HG03159 (cell line): Measurements from ENCODE around the gene SWAP70.
"Not testable (repeated sequence)": the region's sequence is repeated elsewhere in the genome, so short reads cannot be mapped to it uniquely, and the experiment has no call there.

ENCODE experiments used
- ATAC-seq: cut with Tn5 transposase; IDR thresholded peaks from one replicate; pipeline ENCODE4 v1.9.1; 2021; ENCODE audit warnings: mild to moderate bottlenecking, moderate library complexity; ENCODE audit not compliant: unreplicated experiment

Gene SWAP70

DNA sequence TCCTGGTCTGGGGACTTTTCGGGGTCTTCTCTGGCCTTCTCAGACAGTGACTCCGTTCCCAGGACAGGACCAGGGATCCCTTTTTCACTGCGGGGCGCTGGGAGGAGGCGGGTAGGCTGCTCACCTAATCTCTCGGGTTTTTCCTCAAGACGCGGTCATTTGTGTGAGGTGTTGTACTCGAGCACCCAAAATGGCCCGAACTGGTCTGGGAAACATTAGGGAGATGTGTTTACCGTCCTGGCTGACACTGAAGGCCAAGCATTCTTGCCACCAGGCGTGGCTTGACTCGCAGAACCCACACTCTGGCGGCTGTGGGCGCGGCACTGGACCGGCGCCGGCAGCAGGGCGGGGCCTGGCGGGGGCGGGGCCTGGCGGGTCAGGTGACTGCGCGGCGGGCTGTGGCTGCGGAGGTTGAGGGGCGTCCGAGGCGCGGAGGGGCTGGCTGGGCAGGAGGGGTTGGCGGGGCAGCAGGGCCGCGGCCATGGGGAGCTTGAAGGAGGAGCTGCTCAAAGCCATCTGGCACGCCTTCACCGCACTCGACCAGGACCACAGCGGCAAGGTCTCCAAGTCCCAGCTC lies at the start of gene SWAP70:
Gene SWAP70 (plus strand): TSS at position 379 of the 577 bp plus-strand sequence. CDS start 103 bp downstream, at position 482.
- peak; percentile 82 for ATAC-seq

DNA sequence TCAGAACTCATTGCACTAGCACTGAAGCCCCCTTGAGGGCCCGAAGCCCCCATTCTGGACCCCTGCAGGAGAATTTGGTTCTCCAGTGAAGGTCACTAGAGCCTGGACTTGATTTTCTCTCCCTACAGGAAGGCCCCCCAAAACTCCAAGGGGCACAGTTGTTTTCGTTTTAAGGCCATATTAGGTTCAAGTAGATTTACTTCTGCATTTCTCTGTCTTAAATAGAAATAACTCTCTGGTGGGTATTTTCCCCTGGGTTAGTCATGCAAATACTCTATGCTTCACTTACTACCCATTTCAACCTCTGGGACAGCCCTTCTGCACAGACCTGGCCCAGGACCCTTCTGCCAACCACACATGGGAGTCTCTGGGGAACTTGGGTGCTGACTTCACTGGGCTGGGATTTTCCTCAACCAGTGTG lies 48.8 kb upstream of the SWAP70 start:
- ATAC-seq: peak; percentile 48

DNA sequence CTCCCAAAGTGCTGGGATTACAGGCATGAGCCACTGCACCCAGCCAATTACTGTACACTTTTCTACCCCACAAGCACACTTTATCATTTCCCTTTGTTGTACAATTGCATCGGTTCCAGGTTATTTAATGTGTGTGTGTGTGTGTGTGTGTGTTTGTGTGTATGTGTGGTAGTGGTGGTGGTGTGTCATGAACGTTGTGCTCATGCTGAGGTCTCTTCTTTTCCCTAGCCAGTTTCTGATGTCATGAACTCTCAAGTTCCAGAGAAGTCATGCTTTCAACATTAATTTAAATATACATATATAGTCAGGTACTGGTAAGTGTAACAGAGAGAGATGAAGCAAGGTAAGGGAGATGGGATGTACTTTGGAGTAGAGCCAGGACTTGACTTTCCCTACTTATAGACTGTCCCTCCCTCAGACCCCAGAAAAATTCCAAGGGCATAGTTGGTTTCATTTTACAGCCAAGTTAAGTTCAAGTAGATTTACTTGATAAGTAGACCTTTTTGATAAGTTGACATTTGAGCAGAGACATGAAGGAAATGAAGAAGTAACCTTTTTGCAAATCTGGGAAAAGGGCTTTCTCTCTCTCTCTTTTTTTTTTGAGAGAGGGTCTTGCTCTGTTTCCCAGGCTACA lies 47.7 kb upstream of the SWAP70 start:
- no peak for ATAC-seq

DNA sequence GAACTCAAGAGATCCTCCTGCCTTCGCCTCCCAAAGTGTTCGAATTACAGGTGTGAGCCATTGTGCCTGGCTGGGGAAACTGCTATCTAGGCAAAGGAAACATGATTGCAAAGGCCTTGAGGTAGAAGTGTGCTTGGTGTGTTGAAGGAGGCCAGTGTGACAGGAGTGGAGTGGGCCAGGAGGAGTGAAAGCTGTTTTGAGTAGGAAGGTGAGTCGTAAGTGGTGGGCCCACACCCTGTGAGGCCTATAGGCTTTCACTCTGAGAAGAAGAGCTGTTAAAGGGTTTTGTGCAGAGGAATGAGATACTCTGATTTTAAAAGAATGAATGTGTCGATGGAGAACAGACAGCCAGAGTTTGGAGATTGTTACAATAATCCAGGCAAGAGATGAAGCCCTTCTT lies 47.0 kb upstream of the SWAP70 start:
- no peak for ATAC-seq

DNA sequence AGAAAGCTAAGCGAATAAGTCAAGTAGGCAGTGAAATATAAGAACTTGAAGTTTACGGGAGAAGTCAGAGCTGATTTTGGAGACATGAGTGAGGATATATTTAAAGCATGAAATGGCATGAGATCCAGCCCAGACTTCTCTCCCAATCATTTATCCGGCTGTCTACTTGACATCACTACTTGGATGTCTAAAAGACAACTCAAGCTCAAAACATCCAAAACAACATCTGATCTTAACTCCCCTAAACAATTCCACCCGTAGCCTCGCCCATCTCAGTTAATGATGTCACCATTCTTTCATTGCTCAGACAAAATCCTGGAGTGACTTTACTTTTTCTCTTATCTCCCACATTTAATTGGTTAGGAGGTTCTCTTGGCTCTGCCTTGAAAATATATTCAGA lies 45.9 kb upstream of the SWAP70 start:
- no peak for ATAC-seq

DNA sequence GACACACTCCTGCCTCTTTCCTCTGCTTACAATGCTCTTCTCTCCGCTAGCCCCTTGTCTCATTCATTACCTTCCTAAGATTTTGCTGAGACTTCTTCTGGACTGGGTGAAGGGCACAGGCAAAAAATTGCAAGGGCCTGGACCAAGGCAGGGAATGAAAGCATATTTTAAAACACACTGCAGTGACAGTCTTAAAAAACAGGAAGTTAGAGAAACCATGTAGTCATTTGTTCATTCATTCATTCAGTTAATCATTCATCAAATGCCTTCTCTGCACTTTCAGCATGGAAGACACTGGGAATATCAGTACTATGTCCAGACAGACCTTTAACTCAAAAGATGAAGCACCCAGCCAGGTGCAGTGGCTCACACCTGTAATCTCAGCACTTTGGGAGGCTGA lies 44.9 kb upstream of the SWAP70 start:
- no peak for ATAC-seq

DNA sequence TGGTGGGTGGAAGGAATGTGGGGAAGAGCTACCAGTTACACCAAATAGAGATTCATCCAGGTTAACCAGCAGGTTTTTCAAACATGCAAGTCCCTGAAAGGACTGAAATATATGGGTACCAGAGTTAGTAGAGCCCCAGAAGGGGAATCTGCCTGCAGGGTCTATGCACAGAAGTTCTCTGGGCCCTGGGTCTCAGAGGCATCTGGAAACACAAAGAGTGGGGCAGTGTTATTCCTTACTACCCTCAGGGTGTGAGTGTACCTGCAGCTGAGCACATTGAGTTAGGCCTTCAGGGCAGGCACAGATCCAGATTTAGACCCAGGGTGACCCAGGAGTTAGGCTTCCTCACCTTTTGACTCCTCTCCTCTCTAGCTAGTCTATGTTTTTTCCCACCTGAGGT lies 43.9 kb upstream of the SWAP70 start:
- no peak for ATAC-seq

DNA sequence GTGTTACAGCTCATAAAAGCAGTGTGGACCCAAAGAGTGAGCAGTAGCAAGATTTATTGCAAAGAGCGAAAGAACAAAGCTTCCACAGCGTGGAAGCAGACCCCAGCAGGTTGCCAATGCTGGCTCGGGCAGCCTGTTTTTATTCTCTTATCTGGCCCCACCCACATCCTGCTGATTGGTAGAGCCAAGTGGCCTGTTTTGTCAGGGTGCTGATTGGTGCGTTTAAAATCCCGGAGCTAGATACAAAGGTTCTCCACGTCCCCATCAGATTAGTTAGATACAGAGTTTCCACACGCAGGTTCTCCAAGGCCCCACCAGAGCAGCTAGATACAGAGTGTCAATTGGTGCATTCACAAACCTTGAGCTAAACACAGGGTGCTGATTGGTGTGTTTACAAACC lies 41.5 kb upstream of the SWAP70 start:
- ATAC-seq: not testable (repeated sequence)

DNA sequence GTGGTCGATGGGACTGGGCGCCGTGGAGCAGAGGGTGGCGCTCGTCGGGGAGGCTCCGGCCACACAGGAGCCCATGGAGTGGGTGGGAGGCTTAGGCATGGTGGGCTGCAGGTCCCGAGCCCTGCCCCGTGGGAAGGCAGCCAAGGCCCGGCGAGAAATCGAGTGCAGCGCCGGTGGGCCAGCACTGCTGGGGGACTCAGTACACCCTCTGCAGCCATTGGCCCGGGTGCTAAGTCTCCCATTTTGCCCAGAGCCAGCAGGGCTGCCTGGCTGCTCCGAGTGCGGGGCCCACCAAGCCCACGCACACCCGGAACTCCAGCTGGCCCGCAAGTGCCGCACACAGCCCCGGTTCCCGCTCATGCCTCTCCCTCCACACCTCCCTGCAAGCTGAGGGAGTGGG lies 40.8 kb upstream of the SWAP70 start:
- not testable (repeated sequence) for ATAC-seq

DNA sequence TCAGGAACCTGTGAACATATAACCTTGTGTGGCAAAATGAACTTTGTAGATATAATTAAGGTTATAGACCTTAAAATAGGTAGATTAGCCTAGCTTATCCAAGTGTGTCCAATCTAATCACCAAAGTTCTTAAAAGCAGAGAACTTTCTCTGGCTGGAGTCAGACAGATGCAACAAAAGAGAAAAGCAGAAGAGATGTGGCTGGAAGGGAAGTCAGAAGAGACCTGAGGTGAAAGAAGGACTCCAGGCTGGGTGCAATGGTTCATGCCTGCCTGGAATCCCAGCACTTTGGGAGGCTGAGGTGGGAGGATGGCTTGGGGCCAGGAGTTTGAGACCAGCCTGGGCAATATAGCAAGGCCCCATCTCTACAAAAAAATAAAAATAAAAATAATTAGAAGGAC lies 39.4 kb upstream of the SWAP70 start:
- ATAC-seq: no peak

DNA sequence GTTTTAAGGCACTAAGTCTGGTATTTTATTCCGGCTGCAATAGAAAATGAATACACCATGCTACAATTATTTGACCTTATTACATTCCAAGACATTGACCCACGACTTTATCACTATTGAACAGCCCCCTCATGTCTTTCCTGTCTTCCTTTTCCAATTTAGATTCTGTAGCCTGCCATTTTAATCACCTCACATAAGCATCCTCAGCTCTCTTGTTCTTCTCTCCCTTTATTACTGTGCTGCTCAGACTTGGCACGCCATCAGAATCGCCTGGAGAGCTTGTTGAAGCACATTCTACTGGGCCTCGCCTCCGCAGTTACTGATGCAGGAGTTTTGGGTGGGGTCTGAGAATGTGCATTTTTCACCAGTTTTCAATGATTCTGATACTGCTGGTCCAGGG lies 38.7 kb upstream of the SWAP70 start:
- ATAC-seq: no peak

DNA sequence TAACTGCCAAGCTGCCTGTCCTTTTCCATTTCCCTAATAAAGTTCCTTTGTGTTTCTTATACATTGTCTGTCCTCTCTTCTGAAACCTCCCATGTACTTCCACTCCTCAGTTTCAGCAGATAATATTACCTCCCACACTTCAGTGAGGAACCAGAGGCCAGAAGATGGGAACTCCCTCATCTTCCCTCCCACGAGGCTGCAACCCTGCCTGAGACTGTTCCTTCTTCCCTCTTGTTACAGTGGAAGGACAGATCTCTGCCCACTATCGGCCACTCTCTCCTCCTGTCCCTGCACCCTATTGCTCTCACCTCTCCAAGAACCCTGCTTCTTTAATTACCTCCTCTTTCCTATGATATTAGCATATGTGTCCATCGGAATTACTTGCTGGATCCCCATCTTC lies 38.1 kb upstream of the SWAP70 start:
- ATAC-seq: no peak

DNA sequence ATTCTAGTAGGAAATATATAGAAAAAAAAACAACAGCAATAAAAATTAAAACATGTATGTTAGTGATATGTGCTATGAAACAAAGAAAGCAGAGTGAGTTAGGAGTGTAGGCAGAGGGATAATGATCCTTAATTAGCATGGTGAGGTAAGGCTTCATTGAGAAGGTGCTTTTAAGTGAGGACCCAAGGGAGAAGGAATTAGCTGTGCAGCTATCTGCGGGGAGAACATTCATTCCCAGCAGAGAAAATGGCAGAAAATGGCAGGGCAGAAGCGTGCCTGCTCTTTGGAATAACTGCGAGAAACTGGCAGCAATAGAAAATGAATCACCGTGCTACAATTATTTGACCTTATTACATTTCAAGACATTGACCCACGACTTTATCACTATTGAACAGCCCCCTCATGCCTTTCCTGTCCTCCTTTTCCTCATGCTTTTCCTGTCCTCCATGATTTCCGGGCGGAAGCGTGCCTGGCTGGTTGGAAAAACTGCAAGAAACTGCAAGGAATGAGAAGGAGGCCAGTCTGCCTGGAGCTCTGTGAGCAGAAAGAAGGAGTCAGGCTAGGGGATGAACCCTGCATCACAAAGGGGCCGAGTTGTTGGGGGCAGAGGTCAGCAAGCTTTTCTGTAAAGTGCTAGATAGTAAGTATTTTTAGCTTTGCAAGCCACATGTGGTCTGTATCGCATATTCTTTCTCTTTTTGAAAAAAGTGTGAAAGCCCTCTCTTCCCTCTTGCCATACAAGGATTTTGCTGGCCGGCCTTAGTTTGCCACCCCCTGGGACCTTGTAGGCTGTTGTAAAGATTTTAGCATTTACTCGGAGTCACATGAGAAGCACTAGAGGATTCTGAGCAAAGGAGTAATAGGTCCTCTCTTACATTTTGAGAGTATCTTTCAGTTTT lies 37.1 kb upstream of the SWAP70 start:
- ATAC-seq: no peak

DNA sequence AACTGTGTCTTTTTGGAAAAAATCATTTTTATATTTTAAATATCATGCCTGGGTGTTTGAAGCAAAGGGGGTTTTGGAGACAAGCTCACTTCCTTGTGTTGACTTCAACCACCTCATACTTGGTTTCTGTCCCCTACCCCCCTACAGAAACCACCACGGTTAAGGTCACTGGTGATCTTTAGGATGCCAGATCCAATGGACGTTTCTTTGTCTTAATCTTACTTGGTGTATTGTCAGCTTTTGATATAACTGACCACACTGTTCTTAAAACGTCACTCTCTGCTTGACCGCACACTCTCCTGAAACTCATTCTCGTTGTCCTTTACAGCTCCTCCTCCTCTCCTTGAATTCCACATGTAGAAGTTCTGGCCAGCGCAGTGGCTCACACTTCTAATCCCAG lies 34.8 kb upstream of the SWAP70 start:
- ATAC-seq: no peak

DNA sequence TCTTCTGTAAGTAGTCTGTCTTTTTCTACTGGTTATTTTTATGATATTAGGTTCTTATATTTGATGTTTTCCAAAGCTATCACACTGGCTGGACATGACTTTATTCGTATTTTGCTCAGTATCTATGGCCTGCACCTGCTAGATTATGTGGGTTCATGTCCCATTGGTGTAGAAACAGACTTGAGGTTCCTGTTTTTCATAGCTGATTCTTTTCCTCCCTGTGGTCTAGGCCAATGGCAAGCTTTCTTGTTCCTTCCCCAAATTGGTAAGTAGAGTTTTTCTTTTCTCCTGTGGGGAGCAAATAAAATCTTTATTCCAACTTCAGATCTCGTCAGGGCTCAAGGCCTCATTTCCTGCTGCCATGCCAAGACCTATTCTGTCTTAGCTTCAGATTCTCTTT lies 30.2 kb upstream of the SWAP70 start:
- ATAC-seq: no peak

DNA sequence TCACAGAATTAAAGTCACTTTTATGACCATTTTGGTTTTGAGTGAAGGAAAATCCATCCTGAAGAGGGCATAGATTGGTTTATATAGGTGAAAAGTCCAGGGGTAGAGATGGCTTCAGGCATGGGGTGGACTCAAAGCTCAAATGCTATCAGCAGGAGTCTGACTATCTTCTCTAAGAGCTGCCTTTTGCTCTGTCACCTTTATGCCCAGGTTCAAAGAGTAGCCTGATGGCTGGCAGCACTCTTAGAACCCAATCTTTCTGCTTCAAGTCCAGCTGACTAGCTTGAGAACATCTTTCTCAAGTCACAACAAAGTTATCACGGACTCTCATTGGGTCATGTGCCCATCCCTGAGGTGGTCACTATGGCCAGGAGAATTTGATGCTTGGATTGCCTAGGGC lies 27.2 kb upstream of the SWAP70 start:
- no peak for ATAC-seq

DNA sequence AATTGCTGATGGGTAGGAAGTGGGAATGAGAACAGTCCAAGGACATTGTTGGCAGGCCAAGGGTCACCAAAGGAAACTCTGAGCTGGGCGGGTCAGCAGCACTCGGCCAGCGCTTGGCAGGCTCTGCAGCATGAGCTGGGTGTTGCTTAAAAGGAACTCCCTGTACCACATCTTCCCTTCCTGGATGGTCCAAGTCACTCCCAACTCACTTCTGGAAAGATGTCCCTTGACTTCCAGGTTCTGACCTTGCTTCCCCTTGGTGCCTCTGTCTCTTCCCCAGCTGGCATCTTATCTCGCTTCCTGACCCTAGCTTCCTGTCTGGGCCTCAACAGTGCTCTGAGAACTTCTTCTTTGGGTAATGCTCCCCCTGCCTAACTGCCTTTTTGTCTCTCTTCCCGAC lies 24.8 kb upstream of the SWAP70 start:
- ATAC-seq: no peak

DNA sequence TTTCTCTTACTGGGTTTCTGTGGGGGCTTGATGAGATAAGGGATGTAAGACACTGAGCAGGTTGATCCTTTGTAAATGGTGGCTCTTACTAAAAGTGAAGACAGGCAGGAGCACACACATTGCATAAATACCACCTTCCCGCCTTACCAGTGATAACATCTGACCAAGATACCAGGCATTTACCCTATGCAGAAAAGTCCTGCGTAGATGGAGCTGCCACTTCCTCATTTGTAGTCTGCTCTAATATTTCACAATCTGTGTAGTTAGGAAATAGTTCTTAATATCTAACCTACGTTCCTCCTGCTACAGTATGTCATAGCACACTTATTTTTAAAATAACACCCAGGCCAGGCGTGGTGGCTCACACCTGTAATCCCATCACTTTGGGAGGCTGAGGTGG lies 23.9 kb upstream of the SWAP70 start:
- ATAC-seq: no peak

DNA sequence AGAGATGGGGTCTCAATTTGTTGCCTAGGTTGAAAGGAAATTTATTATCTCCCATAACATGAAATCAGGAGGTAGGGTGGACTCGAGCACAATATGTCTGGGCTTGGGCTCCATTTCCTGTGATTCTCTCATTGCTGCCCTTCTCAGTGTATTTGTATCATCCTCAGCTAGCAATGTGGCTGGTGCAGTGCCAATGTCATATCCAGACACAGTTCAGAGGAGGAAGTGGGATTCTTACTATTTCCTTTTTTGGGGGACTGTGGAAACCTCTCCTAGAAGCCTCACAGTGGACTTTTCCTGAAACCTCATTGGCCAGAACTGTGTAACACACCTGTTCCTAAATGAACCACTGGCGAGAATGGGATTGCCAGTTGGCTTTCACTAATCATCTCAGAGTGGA lies 21.0 kb upstream of the SWAP70 start:
- ATAC-seq: no peak

DNA sequence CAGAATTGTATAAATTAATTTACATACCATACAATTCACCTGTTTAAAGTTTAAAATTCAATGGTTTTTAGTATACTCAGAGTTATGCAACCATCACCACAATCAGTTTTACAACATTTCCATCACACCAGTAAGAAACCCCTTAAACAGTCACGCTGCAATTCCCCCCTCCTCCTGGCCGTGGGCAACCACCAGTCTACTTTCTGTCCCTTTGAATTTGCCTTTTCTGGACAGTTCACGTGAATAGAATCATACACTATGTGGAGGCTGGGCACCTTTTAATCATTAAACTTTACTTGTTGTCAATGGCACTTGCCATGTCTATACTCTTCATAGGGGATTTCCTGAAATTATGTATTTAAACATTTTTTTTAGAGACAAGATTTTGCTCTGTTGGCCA lies 20.1 kb upstream of the SWAP70 start:
- peak; percentile 78 for ATAC-seq

DNA sequence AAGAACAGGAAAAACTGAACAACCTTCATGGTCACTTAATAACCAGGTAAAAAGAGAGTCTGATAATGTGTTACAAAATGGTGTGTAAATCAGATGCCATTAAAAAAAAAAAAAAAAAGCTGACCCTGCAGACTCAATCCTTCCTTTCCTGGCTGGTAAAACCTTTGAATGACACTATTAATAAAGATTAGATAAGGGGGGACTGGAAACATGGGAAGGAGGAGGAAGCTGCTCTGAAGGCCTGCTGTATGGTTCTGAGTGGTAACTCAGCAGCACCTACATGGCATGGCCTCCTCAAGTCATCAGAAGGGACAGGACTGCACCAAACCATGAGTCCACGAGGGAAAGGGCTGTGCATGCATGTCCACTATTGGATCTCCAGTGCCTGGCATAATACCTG lies 18.0 kb upstream of the SWAP70 start:
- ATAC-seq: no peak

DNA sequence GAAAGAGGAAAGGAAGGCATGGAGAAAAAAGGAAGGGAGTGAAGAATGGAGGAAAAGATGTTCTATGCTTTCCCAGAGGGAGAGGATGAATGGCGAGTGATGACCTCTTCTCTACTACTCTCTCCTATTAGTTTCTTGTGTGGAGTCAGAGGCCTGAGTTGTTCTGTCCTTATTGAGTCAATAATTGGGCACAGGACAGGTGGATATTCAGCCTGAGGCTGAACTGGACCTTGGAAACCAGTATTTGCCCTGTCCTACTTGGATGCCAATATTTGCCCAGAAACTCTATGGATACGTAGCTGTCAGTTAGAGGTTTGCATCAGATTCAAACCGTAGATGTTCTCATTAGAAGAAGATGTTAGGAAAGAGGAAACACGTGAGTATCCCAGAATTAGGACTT lies 17.6 kb upstream of the SWAP70 start:
- ATAC-seq: no peak
